RPMI8226 (cell line): Measurements from ENCODE around the gene MAGEB16.

ENCODE experiments used
- DNase-seq: peaks from one replicate; pipeline ENCODE4 v3.0.0-alpha.2; 2015

Gene MAGEB16

DNA sequence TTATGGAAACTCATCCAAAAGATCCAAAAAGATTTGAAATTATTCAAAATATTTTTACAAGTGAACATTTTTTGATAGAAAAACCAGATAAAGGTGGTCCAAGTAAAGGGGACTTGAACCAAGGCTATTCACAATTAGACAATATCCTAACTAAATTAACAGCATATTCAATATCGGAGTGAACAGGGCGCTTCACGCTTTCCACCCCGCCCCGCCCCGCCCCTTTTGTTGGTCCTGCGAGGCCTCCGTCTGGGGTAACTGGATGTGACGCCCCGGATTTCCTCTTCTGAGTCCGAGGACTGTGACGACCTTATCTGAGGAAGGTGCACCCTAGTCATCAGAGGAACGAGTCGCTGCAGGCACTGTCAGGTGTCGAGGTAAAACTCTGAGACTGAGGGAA lies at the start of gene MAGEB16:
Gene MAGEB16 (plus strand): TSS at position 301 of the 400 bp plus-strand sequence. CDS start 3,855 bp downstream, outside the sequence.
- no peak for DNase-seq

DNA sequence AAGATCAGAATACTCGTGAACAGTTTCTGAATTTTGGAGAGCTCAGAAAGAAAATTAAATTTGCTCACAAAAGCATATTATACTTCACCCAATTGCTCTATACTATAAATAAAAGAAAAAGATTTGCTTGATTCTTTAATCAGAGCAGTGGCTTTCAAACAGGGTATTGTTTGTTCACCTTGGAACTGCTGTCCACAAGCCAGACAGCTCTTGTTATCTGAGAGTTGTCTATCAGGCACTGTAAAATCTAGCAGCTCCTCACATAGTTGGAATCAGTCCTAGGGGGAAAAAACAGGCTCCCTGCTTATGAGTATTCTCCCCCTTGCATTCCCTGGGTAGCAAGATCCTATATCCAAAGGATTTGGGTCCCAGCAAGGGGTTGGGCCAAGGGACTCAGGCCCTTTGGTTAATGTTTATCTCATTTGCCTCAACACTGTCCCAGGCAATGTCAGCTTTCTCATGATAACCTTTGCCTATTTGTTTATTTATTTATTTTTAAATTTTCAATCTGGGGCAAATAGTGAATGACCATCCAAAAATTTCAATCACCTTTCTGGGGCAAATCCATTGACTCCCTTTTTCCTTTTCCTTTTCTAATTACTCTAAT lies 24.1 kb upstream of the MAGEB16 start:
- no peak for DNase-seq

DNA sequence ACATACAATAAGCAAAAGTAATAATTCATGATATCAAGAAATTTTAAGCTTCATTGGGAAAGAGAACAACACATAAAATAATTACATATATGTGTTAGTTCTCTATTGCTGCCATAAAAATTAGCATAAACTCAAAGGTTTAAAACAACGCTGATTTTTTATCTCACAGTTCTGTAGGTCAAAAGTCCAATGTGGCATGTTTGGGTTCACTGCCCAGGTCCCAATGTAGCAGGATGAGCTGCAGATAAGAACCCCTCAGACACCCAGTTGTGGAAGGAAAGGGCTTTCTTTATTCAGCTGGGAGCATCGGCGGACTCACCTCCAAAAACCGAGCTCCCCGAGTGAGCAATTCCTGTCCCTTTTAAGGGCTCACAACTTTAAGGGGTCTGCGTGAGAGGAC lies 13.1 kb upstream of the MAGEB16 start:
- no peak for DNase-seq

DNA sequence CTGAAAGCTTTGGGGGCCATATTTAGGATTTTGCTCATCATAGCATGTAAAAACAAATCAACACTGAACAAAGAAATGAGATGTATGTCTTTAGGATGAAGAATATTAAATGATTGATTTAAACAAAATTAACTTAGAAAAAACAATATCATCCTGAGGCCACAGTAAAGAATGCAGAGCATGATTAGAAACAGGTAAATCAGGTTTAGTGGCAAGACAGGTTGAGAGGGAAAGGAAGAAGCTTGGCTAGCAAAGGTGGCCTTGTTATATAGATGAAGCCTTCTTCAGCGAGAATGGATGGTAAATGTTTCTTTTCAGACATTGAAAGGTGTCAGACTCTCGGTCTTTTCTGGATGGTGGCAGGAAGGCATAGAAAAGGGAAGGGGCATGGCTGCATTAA lies 11.9 kb upstream of the MAGEB16 start:
- no peak for DNase-seq

DNA sequence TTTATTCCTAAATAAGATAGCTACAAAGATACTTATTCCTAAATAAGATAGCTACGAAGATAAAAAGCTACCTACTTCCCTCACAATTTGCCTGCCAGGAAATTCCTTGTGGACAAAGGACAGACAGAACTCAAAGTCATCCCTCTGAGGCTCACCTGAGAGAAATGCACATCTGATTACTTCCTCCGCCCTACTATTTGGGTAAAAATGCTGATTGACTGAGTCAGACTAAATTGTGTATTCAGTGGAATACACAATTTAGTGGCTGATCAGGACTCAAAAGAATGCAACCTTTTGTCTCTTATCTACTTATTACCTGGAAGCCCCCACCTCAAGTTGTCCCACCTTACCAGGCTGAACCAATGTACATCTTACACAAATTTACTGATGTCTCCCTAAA lies 10.3 kb upstream of the MAGEB16 start:
- DNase-seq, result no peak

DNA sequence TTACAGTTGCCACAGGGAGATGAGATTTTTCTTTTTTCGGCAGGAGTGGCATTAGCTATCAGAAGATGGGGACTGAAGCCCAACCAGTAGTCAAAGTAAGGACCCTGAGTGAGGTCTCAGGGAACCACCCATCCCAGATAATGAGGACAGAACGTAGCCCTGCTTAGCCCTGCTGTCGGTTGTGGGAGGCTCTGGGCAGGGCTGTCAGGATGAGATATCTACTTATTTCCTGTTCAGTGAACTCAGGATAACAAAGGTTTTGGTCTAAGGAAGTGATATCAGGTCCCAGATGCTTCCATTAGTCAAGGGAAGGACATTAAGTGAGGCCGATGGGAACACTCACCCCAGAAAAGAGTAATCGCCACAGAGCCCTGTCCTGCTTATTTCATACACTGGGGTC lies 2.3 kb downstream of the MAGEB16 start:
- no peak for DNase-seq

DNA sequence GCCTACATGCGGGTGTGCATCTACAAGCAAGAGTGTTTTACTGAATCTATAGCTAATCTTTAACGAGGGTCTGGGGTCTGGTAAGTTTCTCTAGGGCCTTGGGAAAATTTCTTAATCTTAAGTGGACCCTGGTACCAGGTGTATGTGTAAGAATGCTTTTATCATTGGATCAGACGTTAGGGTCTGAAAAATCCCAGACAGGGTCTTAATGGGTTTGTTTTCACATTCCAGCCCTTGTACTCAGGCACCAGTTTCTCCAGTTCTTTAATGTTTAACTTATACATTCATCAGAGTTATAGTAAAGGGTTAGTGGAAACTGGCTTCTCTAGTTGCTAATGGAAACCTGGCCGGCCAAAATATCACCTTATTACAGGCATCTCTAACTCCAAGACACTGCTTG lies 11.6 kb downstream of the MAGEB16 start:
- DNase-seq, result no peak

DNA sequence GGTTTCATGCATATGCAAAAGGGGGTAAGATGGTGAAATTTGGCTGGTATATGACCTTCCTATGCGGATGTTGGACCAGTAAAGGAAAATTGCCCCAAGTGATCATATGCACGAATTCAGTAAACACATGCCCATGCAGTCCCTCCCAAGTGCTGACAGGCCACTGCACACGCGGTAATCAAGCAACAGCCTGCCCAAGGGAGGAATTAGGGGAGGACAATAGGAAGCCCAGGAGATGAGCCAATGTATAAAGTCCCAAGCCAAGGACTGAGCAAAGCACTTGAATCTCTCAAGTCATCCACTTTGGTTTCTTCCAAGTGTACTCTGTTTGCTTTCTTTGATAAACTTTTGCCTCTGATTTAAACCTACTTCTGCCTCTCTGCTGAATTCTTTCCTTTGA lies 21.1 kb downstream of the MAGEB16 start:
- no peak for DNase-seq

DNA sequence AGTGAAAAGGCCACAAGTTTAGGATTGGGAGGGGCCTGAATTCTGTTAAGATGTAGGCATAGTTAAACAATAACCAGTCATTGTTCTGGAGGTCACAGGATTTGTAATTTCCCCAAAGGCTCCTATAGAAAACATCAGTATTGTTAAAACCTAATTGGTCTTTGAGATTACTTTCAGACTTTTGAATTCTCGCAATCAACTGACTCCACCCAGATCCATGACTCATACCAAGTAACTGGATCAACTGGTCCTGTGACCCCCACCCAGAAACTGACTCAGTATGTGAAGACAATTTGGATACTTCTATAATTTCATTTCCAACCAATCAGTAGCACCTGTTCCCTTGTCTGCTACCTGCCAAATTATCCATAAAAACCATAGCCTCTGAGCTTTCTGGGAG lies 28.4 kb downstream of the MAGEB16 start:
- no peak for DNase-seq

DNA sequence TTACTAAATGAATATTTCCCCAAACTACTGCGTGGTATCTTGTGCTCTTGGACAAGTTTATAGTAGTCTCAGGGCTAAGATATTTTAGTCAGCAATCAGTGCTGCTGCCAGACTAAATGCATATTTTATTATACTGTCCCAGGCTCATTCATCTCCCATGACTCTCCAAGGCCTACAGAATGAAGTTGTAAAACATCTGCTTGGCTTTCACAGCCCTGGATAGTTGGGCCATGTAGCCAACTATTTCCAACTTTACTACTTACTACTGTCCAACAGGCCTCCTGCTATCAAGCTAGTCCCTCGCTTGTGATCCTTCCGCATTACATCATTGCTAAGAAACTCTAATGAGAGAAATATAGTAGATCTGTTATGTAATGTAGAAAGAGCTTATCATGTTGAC lies 31.4 kb downstream of the MAGEB16 start:
- DNase-seq, result no peak

DNA sequence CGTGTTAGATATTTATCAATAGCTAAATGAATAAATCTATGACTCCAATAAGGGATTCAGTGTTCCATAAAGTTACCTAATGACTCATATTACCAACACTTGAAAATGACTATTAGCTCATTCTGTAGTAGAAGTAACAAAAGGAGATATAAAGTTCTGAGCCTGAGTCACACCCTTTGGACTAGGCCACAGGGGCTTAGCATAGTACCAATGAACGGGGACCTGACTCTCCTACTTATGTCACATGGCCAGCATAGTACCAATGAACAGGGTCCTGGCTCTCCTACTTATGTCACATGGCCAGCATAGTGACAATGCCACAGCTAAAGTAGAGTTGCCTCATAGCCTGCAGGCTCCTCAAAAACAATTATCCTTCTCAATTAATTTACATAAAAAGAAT lies 43.7 kb downstream of the MAGEB16 start:
- DNase-seq, result no peak

DNA sequence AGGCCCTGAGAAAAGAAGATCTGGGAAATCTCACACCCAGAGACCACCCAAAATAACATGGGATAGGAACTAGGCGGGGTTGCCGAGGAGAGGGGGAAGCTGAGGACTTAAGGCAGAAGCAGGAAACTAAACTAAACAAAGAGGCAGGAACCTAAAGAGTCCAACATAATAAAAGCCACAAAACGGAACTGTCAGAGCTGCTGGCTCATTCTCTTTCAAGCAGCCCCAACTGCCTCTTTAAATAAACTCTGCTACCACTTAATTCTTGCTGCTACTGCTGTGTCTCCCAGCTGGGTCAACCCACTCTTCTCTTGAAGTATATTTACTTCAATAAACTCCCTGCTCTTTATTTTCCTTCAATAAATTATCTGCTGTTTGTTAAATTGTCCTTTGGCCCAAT lies 44.5 kb downstream of the MAGEB16 start:
- DNase-seq, result no peak

DNA sequence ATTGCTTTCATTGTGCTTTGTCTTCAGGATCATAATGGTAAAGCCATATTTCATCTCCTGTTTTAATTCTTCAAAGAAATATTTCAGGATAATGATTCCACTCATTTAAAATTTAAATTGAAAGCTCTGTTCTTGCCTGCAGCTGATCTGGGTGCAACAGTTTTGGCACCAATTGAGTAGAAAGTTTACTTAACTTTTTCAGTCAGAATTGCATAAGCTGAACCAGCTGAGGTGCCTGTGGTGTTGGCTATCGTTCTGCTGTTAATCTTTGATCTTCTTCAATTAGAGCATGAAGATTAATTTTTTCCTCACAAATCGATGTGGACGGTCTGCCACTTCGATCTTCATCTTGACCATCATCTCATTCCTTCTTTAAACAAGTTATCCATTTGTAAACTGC lies 49.6 kb downstream of the MAGEB16 start:
- DNase-seq, result no peak
